GM04503 (cell line): ENCODE data around the gene MNDA.
"Not testable (repeated sequence)": the region's sequence is repeated elsewhere in the genome, so short reads cannot be mapped to it uniquely, and the experiment has no call there.

Experiments used
- DNase-seq: peaks from one replicate; pipeline ENCODE4 v3.0.0-alpha.2; 2012; ENCODE audit warnings: low read depth

The MNDA gene

DNA sequence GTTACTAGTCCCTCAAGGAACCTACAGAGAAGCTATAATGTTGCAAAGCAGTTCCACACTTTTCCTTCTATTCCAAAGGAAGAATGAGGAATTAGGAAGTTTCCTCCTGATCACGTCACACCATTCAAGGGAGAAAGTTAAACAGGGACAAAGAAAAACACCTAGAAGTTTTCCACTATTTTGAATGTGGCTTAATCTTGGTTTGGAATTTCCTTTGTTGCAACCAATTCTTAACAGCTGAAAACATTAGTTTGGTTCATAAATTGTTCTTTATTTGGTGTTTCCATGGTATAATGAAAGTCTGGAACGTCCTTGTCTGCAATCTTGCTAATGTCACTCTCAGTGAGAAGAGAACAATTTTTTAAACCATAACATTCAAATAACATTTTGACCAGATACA, 8.4 kb downstream of the MNDA start:
- DNase-seq: no peak

DNA sequence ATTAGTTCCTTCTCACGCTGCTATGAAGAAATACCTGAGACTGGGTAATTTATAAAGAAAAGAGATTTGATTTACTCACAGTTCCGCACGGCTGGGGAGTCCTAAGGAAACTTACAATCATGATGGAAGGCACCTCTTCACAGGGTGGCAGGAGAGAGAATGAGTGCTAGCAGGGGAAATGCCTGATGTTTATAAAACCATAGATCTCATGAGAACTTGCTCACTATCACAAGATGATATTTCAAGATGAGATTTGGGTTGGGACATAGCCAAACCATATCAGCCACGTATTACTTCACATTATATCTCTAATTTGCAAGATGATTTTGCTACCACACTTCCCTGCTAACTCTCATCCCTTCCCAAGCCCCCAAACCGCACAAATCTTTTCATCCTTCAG, 9.1 kb downstream of the MNDA start:
- DNase-seq: no peak

DNA sequence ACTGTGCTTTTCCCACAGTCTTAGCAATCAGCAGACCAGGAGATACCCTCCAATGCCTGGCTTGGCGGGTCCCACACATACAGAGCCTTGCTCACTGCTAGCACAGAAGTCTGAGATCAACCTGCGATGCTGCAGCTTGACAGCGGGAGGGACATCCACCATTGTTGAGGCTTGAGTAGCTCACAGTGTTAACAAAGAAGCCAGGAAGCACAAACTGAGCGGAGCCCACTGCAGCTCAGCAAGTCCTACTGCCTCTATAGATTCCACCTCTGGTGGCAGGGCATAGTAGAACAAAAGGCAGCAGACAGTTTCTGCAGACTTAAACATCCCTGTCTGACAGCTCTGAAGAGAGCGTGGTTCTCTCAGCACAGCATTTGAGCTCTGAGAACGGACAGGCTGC, 33.4 kb downstream of the MNDA start:
- no peak for DNase-seq

DNA sequence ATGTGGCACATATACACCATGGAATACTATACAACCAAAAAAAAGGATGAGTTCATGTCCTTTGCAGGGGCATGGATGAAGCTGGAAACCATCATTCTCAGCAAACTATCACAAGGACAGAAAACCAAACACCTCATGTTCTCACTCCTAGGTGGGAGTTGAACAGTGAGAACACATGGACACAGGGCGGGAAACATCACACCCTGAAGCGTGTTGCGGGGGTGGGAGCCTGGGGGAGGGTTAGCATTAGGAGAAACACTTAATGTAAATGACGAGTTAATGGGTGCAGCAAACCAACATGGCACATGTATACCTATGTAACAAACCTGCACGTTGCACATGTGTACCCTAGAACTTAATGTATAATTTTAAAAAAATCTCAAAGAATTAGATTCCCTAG, 39.3 kb downstream of the MNDA start:
- not testable (repeated sequence) for DNase-seq

DNA sequence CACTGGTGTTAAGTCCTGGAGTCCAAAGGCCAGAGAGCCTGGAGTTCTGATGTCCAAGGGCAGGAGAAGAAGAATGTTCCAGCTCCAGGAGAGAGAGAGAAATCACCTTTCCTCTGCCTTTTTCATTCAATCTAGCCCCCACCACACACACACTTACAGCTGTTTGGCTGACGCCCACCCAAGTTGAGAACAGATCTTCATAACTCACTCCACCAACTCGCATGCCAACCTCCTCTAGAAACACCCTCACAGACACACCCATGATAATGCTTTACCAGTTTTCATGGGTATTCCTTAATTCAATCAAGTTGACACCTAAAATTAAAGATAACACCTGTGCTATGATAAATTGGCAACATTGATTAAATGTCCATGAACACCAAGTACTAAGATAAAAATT, 42.0 kb downstream of the MNDA start:
- DNase-seq: no peak

DNA sequence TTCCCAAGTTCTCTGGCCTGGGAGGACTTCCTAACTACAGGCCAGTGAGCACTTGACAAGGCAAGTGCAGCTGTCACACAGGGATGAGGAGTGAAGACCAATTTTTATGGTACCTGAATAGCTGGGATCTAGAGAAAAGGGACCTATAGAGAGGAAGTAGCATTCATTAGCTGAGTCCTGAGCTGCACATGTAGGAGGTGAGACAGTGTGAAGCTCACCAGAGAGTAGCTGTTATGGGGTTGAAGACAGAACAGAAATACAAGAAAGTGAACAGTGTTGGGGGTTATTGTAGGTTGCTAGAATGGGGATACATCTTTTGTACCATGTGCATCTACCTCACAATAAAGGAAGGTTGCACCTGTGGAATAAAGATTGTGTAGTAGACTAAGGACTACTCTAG, 62.5 kb downstream of the MNDA start:
- DNase-seq: no peak

DNA sequence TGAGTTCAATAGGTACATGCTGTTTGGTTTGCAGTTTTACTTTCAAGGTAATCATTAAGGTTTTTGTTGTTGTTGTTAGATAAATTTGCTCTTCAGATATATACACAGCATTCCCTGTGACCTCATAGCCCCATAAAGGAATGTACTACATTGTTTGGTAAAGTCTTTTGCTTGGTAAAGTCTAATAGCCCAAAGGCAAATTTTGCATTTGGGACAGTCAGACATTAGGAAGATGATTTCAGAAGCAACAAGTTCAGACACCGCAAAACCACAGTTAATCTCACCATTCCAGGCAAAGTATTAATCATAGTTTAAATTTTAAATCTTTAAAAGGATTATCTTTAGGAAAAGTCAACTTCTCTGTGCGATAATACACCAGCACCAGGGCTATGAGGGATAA, 67.6 kb downstream of the MNDA start:
- DNase-seq: no peak
